ENCODE measurements around the gene MID1.

MID1 gene

GRCh38 chrX:10576777-10577447 lies 43.5 kb downstream of the MID1 start:
- DNase-seq = no peak

- no peak for DNase-seq
Measured at GRCh38 chrX:10576186-10576585, 44.2 kb downstream of the MID1 start.

- DNase-seq = no peak
Measured at GRCh38 chrX:10574663-10575062, 45.7 kb downstream of the MID1 start.

- DNase-seq = no peak
Measured at GRCh38 chrX:10571260-10571659, 49.1 kb downstream of the MID1 start.

- DNase-seq = no peak
Measured at GRCh38 chrX:10570601-10571000, 49.8 kb downstream of the MID1 start.

- no peak for DNase-seq
Measured at GRCh38 chrX:10569946-10570345, 50.4 kb downstream of the MID1 start.

- DNase-seq = no peak
Measured at GRCh38 chrX:10568428-10568827, 52.0 kb downstream of the MID1 start.

GRCh38 chrX:10567136-10567535 lies 53.2 kb downstream of the MID1 start:
- no peak for DNase-seq

GRCh38 chrX:10566716-10567097 lies 53.7 kb downstream of the MID1 start:
- DNase-seq = no peak

- no peak for DNase-seq
Measured at GRCh38 chrX:10564484-10564883, 55.9 kb downstream of the MID1 start.

GRCh38 chrX:10557166-10557565 lies 63.2 kb downstream of the MID1 start:
- DNase-seq = no peak

- DNase-seq = no peak
Measured at GRCh38 chrX:10556405-10556804, 64.0 kb downstream of the MID1 start.

GRCh38 chrX:10555846-10556245 lies 64.5 kb downstream of the MID1 start:
- DNase-seq = no peak

- DNase-seq = no peak
Measured at GRCh38 chrX:10554612-10555270, 65.6 kb downstream of the MID1 start.

GRCh38 chrX:10549280-10549679 lies 71.1 kb downstream of the MID1 start:
- no peak for DNase-seq

- no peak for DNase-seq
Measured at GRCh38 chrX:10548688-10549087, 71.7 kb downstream of the MID1 start.

- DNase-seq = no peak
Measured at GRCh38 chrX:10545882-10546281, 74.5 kb downstream of the MID1 start.

- DNase-seq = no peak
Measured at GRCh38 chrX:10542586-10542985, 77.8 kb downstream of the MID1 start.

GRCh38 chrX:10538831-10539230 lies 81.6 kb downstream of the MID1 start:
- DNase-seq = no peak

- DNase-seq = no peak
Measured at GRCh38 chrX:10537308-10537707, 83.1 kb downstream of the MID1 start.

GRCh38 chrX:10536744-10537143 lies 83.6 kb downstream of the MID1 start:
- DNase-seq = no peak

GRCh38 chrX:10534611-10535010 lies 85.8 kb downstream of the MID1 start:
- DNase-seq = no peak

- DNase-seq = no peak
Measured at GRCh38 chrX:10533696-10534365, 86.6 kb downstream of the MID1 start.

GRCh38 chrX:10531927-10532326 lies 88.5 kb downstream of the MID1 start:
- DNase-seq = no peak

All from CD4-positive, alpha-beta T cell treated with Interleukin-15 for 1 hour (primary cell).